Endothelial cell of umbilical vein (primary cell): ENCODE data around the gene FTSJ3. TPM values are rescaled to one million over a fixed set of nuclear protein-coding genes. Genes with fewer than 3 reads are reported as not detected.

ENCODE experiments used
- BruUV-seq: library from RNA; stranded (reverse); fragments of 400-500 nt; replicated peaks from 2 replicates; lab custom pipeline; 2021; lab: Mats Ljungman, UMichigan
- CTCF ChIA-PET: fragments of 300-600, 350-600 bp; sonication (Branson Sonifier 250); formaldehyde crosslinking; loops from one replicate; lab custom pipeline; 2021; ENCODE audit warnings: antibody characterized with exemption, inconsistent platforms; lab: Charles Lee
- POLR2A ChIA-PET: fragments of 300-600, 350-600 bp; sonication (Branson Sonifier 250); formaldehyde crosslinking; loops from one replicate; lab custom pipeline; 2021; ENCODE audit warnings: antibody characterized with exemption, inconsistent platforms; lab: Charles Lee
- DNase-seq: peaks from one replicate; pipeline ENCODE4 v3.0.0-alpha.2; 2011; ENCODE audit warnings: low read depth, low spot score
- FAIRE-seq: peaks from 2 replicates; lab custom pipeline; 2011; peaks lifted over from hg19 to GRCh38; lab: Jason Lieb, UNC
- H2AFZ ChIP-seq: 2 replicates; pipeline ENCODE4 v1.6.0; 2012; ENCODE audit warnings: low read depth, low read length, control low read depth, inconsistent platforms
- H3K27ac ChIP-seq: 2 replicates; pipeline ENCODE4 v1.5.1; 2011; ENCODE audit warnings: low read depth, mild to moderate bottlenecking, control low read depth, low read length, moderate library complexity; ENCODE audit not compliant: insufficient read depth
- H3K27me3 ChIP-seq, 2 experiments: 2 replicates each; pipeline versions ENCODE4 v1.6.0 to v1.6.1; 2011; ENCODE audit warnings: low read length in 2 of 2, mixed read lengths in 1 of 2; ENCODE audit not compliant: control insufficient read depth in 2 of 2, insufficient read depth in 2 of 2
- H3K36me3 ChIP-seq, 2 experiments: 2 replicates in 1 of 2; 3 replicates in 1 of 2; pipeline ENCODE4 v1.5.1; 2011; ENCODE audit warnings: low read length in 2 of 2, mild to moderate bottlenecking in 1 of 2, moderate library complexity in 1 of 2; ENCODE audit not compliant: control insufficient read depth in 2 of 2, insufficient read depth in 2 of 2; ENCODE audit errors: extremely low read depth in 1 of 2
- H3K4me1 ChIP-seq: 3 replicates; pipeline ENCODE4 v1.5.1; 2011; ENCODE audit warnings: mild to moderate bottlenecking, low read length; ENCODE audit not compliant: control insufficient read depth, insufficient read depth; ENCODE audit errors: extremely low read depth
- H3K4me2 ChIP-seq: 2 replicates; pipeline ENCODE4 v1.6.1; 2011; ENCODE audit warnings: low read length, control low read depth, mixed read lengths; ENCODE audit not compliant: insufficient read depth
- H3K4me3 ChIP-seq, 3 experiments: fragments of 200-600 bp in 1 of 3; sonication (generic), shearing (Covaris generic) in 1 of 3; replicated peaks in 1 of 3; 2 replicates each; pipeline ENCODE4 v1.5.1; 2011 to 2016; ENCODE audit warnings: control low read depth in 3 of 3, low read length in 3 of 3, mild to moderate bottlenecking in 2 of 3, inconsistent platforms in 1 of 3, low read depth in 1 of 3, moderate library complexity in 1 of 3; ENCODE audit not compliant: insufficient read depth in 1 of 3
- H3K79me2 ChIP-seq: 2 replicates; pipeline ENCODE4 v1.6.0; 2012; ENCODE audit warnings: low read length, inconsistent platforms; ENCODE audit not compliant: control insufficient read depth, insufficient read depth
- H3K9ac ChIP-seq: replicated peaks from 2 replicates; pipeline ENCODE3; 2011; ENCODE audit warnings: low read length, control low read depth; ENCODE audit not compliant: insufficient read depth; ENCODE audit errors: extremely low read depth
- H3K9me1 ChIP-seq: replicated peaks from 3 replicates; pipeline ENCODE4 v1.6.0; 2011; ENCODE audit warnings: mild to moderate bottlenecking, low read length; ENCODE audit not compliant: control insufficient read depth, insufficient read depth; ENCODE audit errors: extremely low read depth
- H3K9me3 ChIP-seq: replicated peaks from 2 replicates; pipeline ENCODE4 v1.5.1; 2012; ENCODE audit warnings: low read length, inconsistent platforms; ENCODE audit not compliant: control insufficient read depth, insufficient read depth
- H4K20me1 ChIP-seq: replicated peaks from 2 replicates; pipeline ENCODE3; 2011; ENCODE audit warnings: mild to moderate bottlenecking, low read length; ENCODE audit not compliant: control insufficient read depth, insufficient read depth; ENCODE audit errors: extremely low read depth
- CTCF ChIP-seq, 2 donors: IDR thresholded peaks; 1 replicate in 1 of 2; 2 replicates in 1 of 2; pipeline ENCODE4 v1.5.1; 2011; ENCODE audit warnings: low read length in 2 of 2, mild to moderate bottlenecking in 2 of 2, moderate library complexity in 2 of 2, control low read depth in 1 of 2, inconsistent platforms in 1 of 2, low read depth in 1 of 2; ENCODE audit not compliant: insufficient read depth in 1 of 2; ENCODE audit errors: extremely low read depth in 1 of 2
- EZH2 ChIP-seq: IDR thresholded peaks from 2 replicates; pipeline ENCODE4 v1.6.1; 2012; ENCODE audit warnings: borderline replicate concordance, low read depth, mild to moderate bottlenecking, moderate library complexity, low read length, inconsistent platforms; ENCODE audit not compliant: severe bottlenecking
- FOS ChIP-seq: IDR thresholded peaks from 2 replicates; pipeline ENCODE4 v1.6.1; 2011; ENCODE audit warnings: mild to moderate bottlenecking, low read length, moderate library complexity, borderline replicate concordance; ENCODE audit not compliant: insufficient read depth
- GATA2 ChIP-seq: IDR thresholded peaks from 2 replicates; pipeline ENCODE4 v1.7.0; 2011; ENCODE audit warnings: low read depth, mild to moderate bottlenecking, moderate library complexity, mixed read lengths, low read length; ENCODE audit not compliant: insufficient read length, insufficient read depth
- JUN ChIP-seq: IDR thresholded peaks from 2 replicates; pipeline ENCODE4 v1.6.1; 2011; ENCODE audit warnings: borderline replicate concordance, low read depth; ENCODE audit not compliant: insufficient read length, insufficient read depth
- dilution Hi-C: fragments of 300-500 bp; cut with MboI; formaldehyde crosslinking; loops from one replicate; pipeline ENCODE4 v1.15.0; 2019; ENCODE audit warnings: low sequenced_read_pairs; ENCODE audit not compliant: extremely low pct_ligation_motif_present
- intact Hi-C: fragments of 100-400 bp; cut with micrococcal nuclease; formaldehyde crosslinking; loops from one replicate; pipeline ENCODE4 v1.10.0; 2022
- polyA plus RNA-seq, 4 experiments: library from polyadenylated mRNA; depleted of rRNA in 3 of 4; stranded (reverse) in 3 of 4; unstranded in 1 of 4; fragments of >200 nt; gene quantifications; 2 replicates each; pipeline versions ENCODE4 v1.2.1 to v1.2.3, GENCODE V29; 2011 to 2012; ENCODE audit warnings: missing spikeins in 1 of 4
- total RNA-seq: library from RNA; stranded (reverse); gene quantifications from 2 replicates; pipeline ENCODE4 v1.2.3, GENCODE V29; 2021

FTSJ3 gene
- total and polyA plus RNA-seq, 2 donors (not counting 3 experiments of a cell fraction or from before 2014, with no cell fraction given): 42.1 to 60.2 TPM

DNA sequence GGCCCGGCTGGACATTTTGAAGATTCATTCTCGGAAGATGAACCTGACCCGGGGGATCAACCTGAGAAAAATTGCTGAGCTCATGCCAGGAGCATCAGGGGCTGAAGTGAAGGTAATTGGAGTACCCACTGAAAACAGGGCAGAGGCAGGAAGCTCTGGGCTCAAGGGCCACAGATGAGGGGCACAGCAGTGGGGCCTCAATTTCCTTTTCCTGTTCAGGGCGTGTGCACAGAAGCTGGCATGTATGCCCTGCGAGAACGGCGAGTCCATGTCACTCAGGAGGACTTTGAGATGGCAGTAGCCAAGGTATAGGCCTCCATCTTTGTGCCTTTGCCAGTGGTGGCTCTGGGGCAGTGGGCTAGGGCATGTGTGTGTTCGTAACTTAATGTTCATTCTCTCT, 4.0 kb upstream of the FTSJ3 start:
- H3K9ac ChIP-seq: no peak overlapping the region
- intact Hi-C loops: no loop called here
- H3K9me3 ChIP-seq: no peaks in the 10 kb centered on the region
- no peaks in the 10 kb centered on the region for H3K9me1 ChIP-seq
- FAIRE-seq (no peak), DNase-seq (no peak)
- BruUV-seq: no TSS peak
- H3K4me2 ChIP-seq: no peak overlapping the region
- no peak overlapping the region for H3K27ac ChIP-seq
- H3K4me1 ChIP-seq: peaks cover 12% of the 10 kb centered on the region
- H2AFZ ChIP-seq: no peak overlapping the region
- H3K27me3 ChIP-seq: no peaks in the 10 kb centered on the region
- ChIA-PET CTCF (interaction anchor here (1.0 to 1.6 kb wide), 2 partner anchors 17 to 29 kb away, joined by 3 to 6 read pairs; no protein-coding TSS in a partner anchor), POLR2A (no interaction called here)
- dilution Hi-C loops: no loop called here
- no peak for TF ChIP-seq GATA2
- no peak for TF ChIP-seq FOS
- no peak for TF ChIP-seq CTCF (IDR thresholded peaks at IDR 0.05; ENCODE audit: extremely low read depth in 1 of 2, insufficient read depth in 1 of 2, low read depth in 1 of 2, low read length in 2 of 2)
- no peak for TF ChIP-seq JUN
- no peak for TF ChIP-seq EZH2
- H4K20me1 ChIP-seq: no peaks in the 10 kb centered on the region
- no peak overlapping the region for H3K4me3 ChIP-seq
- H3K79me2 ChIP-seq: peaks cover 26% of the 10 kb centered on the region
- H3K36me3 ChIP-seq: peaks cover 29 to 58% of the 10 kb centered on the region in 2 experiments
